ENCODE measurements around the gene KCNH1. TPM values are rescaled to one million over a fixed set of nuclear protein-coding genes. Genes with fewer than 3 reads are reported as not detected.

KCNH1 gene
- total and polyA plus RNA-seq, 2 experiments from 2014 or later: 0.03 to 0.17 TPM

- WGBS (ENCODE audit: low lambda C conversion rate, missing lambda C conversion rate): 58% methylated on average over 3 of the region's 3 CpGs
- Histone ChIP-seq H3K4me2 (no peak overlapping the region), H3K4me1 (ENCODE audit: insufficient read depth) (peaks cover 10% of the 10 kb centered on the region), H3K79me2 (no peaks in the 10 kb centered on the region), H3K27me3 (no peaks in the 10 kb centered on the region), H3K9me2 (replicated peaks; ENCODE audit: insufficient read depth) (no peaks in the 10 kb centered on the region), H3K27ac (no peak overlapping the region), H3K9me3 (ENCODE audit: low read depth) (no peaks in the 10 kb centered on the region), H3K36me3 (replicated peaks; ENCODE audit: insufficient read depth, low read depth) (no peaks in the 10 kb centered on the region), H2AFZ (no peak overlapping the region), H3K4me3 (no peak overlapping the region), H4K20me1 (ENCODE audit: insufficient read depth, poor library complexity, severe bottlenecking) (no peaks in the 10 kb centered on the region)
- no peak for DNase-seq (ENCODE audit: low spot score)
- no peak for TF ChIP-seq EZH2phosphoT487 (IDR thresholded peaks at IDR 0.05; ENCODE audit: low read depth, severe bottlenecking, unreplicated experiment)
- no peak for TF ChIP-seq EZH2 (IDR thresholded peaks at IDR 0.05; ENCODE audit: borderline replicate concordance)
- TF ChIP-seq, protein P1, sequence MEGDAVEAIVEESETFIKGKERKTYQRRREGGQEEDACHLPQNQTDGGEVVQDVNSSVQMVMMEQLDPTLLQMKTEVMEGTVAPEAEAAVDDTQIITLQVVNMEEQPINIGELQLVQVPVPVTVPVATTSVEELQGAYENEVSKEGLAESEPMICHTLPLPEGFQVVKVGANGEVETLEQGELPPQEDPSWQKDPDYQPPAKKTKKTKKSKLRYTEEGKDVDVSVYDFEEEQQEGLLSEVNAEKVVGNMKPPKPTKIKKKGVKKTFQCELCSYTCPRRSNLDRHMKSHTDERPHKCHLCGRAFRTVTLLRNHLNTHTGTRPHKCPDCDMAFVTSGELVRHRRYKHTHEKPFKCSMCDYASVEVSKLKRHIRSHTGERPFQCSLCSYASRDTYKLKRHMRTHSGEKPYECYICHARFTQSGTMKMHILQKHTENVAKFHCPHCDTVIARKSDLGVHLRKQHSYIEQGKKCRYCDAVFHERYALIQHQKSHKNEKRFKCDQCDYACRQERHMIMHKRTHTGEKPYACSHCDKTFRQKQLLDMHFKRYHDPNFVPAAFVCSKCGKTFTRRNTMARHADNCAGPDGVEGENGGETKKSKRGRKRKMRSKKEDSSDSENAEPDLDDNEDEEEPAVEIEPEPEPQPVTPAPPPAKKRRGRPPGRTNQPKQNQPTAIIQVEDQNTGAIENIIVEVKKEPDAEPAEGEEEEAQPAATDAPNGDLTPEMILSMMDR (IDR thresholded peaks at IDR 0.05; ENCODE audit: poor library complexity): no peak
Observed at GRCh38 chr1:210705086-210705485, 428.9 kb downstream of the KCNH1 start.

DNA sequence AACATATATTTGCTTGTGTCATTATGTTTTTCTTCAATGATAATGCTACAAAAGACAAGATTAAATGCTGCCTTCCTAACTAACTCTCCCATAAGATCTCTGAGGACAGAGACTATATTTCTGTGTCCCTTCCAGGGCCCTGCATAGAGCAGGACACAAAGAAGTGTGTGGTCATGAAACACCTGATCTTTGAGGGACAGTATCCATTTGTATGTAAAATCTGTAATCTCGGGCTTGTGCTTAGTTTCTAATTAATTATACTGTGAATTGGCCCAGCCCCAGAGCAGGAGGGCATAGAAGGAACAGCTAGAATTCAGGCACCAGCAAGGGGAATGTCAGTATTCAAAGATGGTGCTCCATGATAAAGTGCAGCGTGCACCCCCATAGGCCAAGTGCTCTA lies 430.4 kb downstream of the KCNH1 start:
- no peaks in the 10 kb centered on the region for H4K20me1 ChIP-seq (ENCODE audit: insufficient read depth, poor library complexity, severe bottlenecking)
- no peak for DNase-seq (ENCODE audit: low spot score)
- WGBS (ENCODE audit: low lambda C conversion rate, missing lambda C conversion rate): 93% methylated on average over 2 of the region's 2 CpGs
- no peak overlapping the region for H3K4me2 ChIP-seq
- no peak overlapping the region for H2AFZ ChIP-seq
- TF ChIP-seq, protein P1 (IDR thresholded peaks at IDR 0.05; ENCODE audit: poor library complexity): no peak
- TF ChIP-seq EZH2phosphoT487 (IDR thresholded peaks at IDR 0.05; ENCODE audit: low read depth, severe bottlenecking, unreplicated experiment): no peak
- no peaks in the 10 kb centered on the region for H3K9me2 ChIP-seq (replicated peaks; ENCODE audit: insufficient read depth)
- H3K4me1 ChIP-seq (ENCODE audit: insufficient read depth): peaks cover 10% of the 10 kb centered on the region
- H3K9me3 ChIP-seq (ENCODE audit: low read depth): no peaks in the 10 kb centered on the region
- H3K36me3 ChIP-seq (replicated peaks; ENCODE audit: insufficient read depth, low read depth): no peaks in the 10 kb centered on the region
- no peaks in the 10 kb centered on the region for H3K27me3 ChIP-seq
- H3K4me3 ChIP-seq: no peak overlapping the region
- H3K79me2 ChIP-seq: no peaks in the 10 kb centered on the region
- no peak overlapping the region for H3K27ac ChIP-seq

DNA sequence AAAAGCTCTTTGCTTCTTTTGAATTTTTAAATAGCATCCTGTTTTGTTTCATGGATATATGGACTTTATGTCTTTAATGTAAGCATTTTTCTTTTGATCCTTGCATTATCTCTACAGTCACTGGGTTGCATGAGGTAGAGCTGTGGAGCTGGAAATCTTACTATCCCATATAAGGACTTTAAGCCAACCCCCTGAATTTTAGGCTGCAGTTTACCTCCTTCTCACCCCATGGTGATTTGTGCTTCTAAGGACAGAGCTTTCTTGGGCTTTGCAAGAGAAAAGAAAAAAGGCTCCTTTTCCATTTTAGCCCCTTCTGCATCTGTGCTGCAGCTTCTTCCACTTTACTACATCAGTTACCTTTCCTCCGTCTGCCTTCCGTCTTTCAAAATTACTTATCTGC lies 431.4 kb downstream of the KCNH1 start:
- Histone ChIP-seq H2AFZ (no peak overlapping the region), H3K9me2 (replicated peaks; ENCODE audit: insufficient read depth) (no peaks in the 10 kb centered on the region), H3K27me3 (no peaks in the 10 kb centered on the region), H3K36me3 (replicated peaks; ENCODE audit: insufficient read depth, low read depth) (no peaks in the 10 kb centered on the region), H4K20me1 (ENCODE audit: insufficient read depth, poor library complexity, severe bottlenecking) (no peaks in the 10 kb centered on the region), H3K27ac (no peak overlapping the region), H3K79me2 (no peaks in the 10 kb centered on the region), H3K4me3 (no peak overlapping the region), H3K4me1 (ENCODE audit: insufficient read depth) (peaks cover 5% of the 10 kb centered on the region), H3K9me3 (ENCODE audit: low read depth) (no peaks in the 10 kb centered on the region), H3K4me2 (no peak overlapping the region)
- DNase-seq (ENCODE audit: low spot score): no peak
- TF ChIP-seq EZH2phosphoT487 (IDR thresholded peaks at IDR 0.05; ENCODE audit: low read depth, severe bottlenecking, unreplicated experiment) (no peak), EZH2 (IDR thresholded peaks at IDR 0.05; ENCODE audit: borderline replicate concordance) (no peak)
- TF ChIP-seq, protein P1 (IDR thresholded peaks at IDR 0.05; ENCODE audit: poor library complexity): no peak
- 83% methylated on average over 2 of the region's 2 CpGs for WGBS (ENCODE audit: low lambda C conversion rate, missing lambda C conversion rate)

GRCh38 chr1:210700511-210700910 lies 433.4 kb downstream of the KCNH1 start:
- DNase-seq (ENCODE audit: low spot score): no peak
- no peaks in the 10 kb centered on the region for H3K36me3 ChIP-seq (replicated peaks; ENCODE audit: insufficient read depth, low read depth)
- TF ChIP-seq, protein P1 (IDR thresholded peaks at IDR 0.05; ENCODE audit: poor library complexity): no peak
- TF ChIP-seq EZH2 (IDR thresholded peaks at IDR 0.05; ENCODE audit: borderline replicate concordance) (no peak), EZH2phosphoT487 (IDR thresholded peaks at IDR 0.05; ENCODE audit: low read depth, severe bottlenecking, unreplicated experiment) (no peak)
- no peak overlapping the region for H2AFZ ChIP-seq
- H3K4me1 ChIP-seq (ENCODE audit: insufficient read depth): no peaks in the 10 kb centered on the region
- H4K20me1 ChIP-seq (ENCODE audit: insufficient read depth, poor library complexity, severe bottlenecking): no peaks in the 10 kb centered on the region
- no peaks in the 10 kb centered on the region for H3K9me2 ChIP-seq (replicated peaks; ENCODE audit: insufficient read depth)
- WGBS (ENCODE audit: low lambda C conversion rate, missing lambda C conversion rate): 42% methylated on average over 2 of the region's 2 CpGs
- H3K4me2 ChIP-seq: no peak overlapping the region
- H3K27me3 ChIP-seq: no peaks in the 10 kb centered on the region
- H3K4me3 ChIP-seq: no peak overlapping the region
- H3K27ac ChIP-seq: no peak overlapping the region
- H3K9me3 ChIP-seq (ENCODE audit: low read depth): no peaks in the 10 kb centered on the region
- no peaks in the 10 kb centered on the region for H3K79me2 ChIP-seq
